Heart left ventricle (tissue), 16 donors: ENCODE results near the gene SCGB2B2. TPM values are rescaled to one million over a fixed set of nuclear protein-coding genes. Genes with fewer than 3 reads are reported as not detected.

Experiments used
- ATAC-seq, 4 donors: fragments of 200-7000 bp; cut with Tn5 transposase; one replicate each; pipeline ENCODE4 v1.9.1; 2020 to 2022; ENCODE audit warnings: moderate library complexity in 4 of 4, mild to moderate bottlenecking in 3 of 4, moderate number of reproducible peaks in 1 of 4
- DNase-seq, 5 donors: peaks; one replicate each; pipeline ENCODE4 v3.0.0-alpha.2; 2020
- H3K27ac ChIP-seq, 12 donors: fragments of 200-600 bp; sonication (generic) in 4 of 12; one replicate each; pipeline versions ENCODE4 v1.5.0 to v1.8.0; 2016 to 2022; ENCODE audit warnings: mild to moderate bottlenecking in 2 of 12
- H3K27me3 ChIP-seq, 9 donors: fragments of 200-600 bp; sonication (generic) in 2 of 9; one replicate each; pipeline versions ENCODE4 v1.5.1 to v1.8.0; 2016 to 2022; ENCODE audit warnings: mild to moderate bottlenecking in 3 of 9
- H3K36me3 ChIP-seq, 9 donors: fragments of 200-600 bp; sonication (generic) in 2 of 9; one replicate each; pipeline versions ENCODE4 v1.5.0 to v1.8.0; 2018 to 2022; ENCODE audit warnings: mild to moderate bottlenecking in 2 of 9
- H3K4me1 ChIP-seq, 12 donors: fragments of 200-600 bp; sonication (generic) in 4 of 12; one replicate each; pipeline versions ENCODE4 v1.5.0 to v1.8.0; 2016 to 2022; ENCODE audit warnings: mild to moderate bottlenecking in 3 of 12
- H3K4me3 ChIP-seq, 12 donors: fragments of 200-600 bp; sonication (generic) in 4 of 12; one replicate each; pipeline versions ENCODE4 v1.5.0 to v1.8.0; 2017 to 2022; ENCODE audit warnings: mild to moderate bottlenecking in 9 of 12, moderate library complexity in 4 of 12
- H3K9me3 ChIP-seq, 12 donors: fragments of 200-600 bp; sonication (generic) in 4 of 12; one replicate each; pipeline versions ENCODE4 v1.5.0 to v1.8.0; 2016 to 2022; ENCODE audit warnings: mild to moderate bottlenecking in 1 of 12
- POLR2A ChIP-seq, 2 donors: fragments of 450-650 bp; IDR thresholded peaks; one replicate each; pipeline ENCODE4 v1.6.1; 2017; ENCODE audit warnings: antibody characterized with exemption in 2 of 2, mild to moderate bottlenecking in 2 of 2, moderate library complexity in 2 of 2
- WGBS, 4 donors: extraction: QIAGEN DNeasy Blood & Tissue Kit in 2 of 4; methylation state at CpG; one replicate each; pipeline versions ENCODE4 v1.1.5 to v1.1.7; 2013 to 2018; 5-methylcytosine and 5-hydroxymethylcytosine counted together
- intact Hi-C, 10 donors: fragments of 100-400 bp; cut with DNase I; formaldehyde crosslinking; loops; one replicate each; pipeline versions ENCODE4 v1.11.1 to v1.14.2; 2022
- polyA plus RNA-seq, 2 donors: library from polyadenylated mRNA; stranded (reverse); fragments of 200-250 nt; gene quantifications; one replicate each; pipeline ENCODE4 v1.2.3, GENCODE V29; 2013
- total RNA-seq, 9 donors: library from RNA; depleted of rRNA in 2 of 9; stranded (reverse); fragments of >200 nt in 2 of 9; fragmentation: NEBNext Ultra II Directional in 3 of 9; extraction: Animal tissue kit (Norgen Biotek cat#: 25700) in 3 of 9; gene quantifications; one replicate each; pipeline versions ENCODE4 v1.1.0 to v1.2.4, GENCODE V29; 2016 to 2023
- TF ChIP-seq, protein P1 (sequence below), 12 donors: fragments of 200-600 bp; sonication (generic) in 4 of 12; IDR thresholded peaks; one replicate each; pipeline versions ENCODE4 v1.5.0 to v1.8.0; 2018 to 2022; ENCODE audit warnings: antibody characterized with exemption in 12 of 12, mild to moderate bottlenecking in 5 of 12
- donor health status: ischemic (EF 13 %, LVEDD 7.1; RV severe dilation, severe dysfunction).
- donor health status: healthy with polysubstance abuse.
- donor health status: DM: no; HTN: yes; CAD: no.
- donor health status: DM: no; HTN: no; CAD: no.
- donor health status: ischemic (EF 25% LVEDD 6.9; RV normal size, moderate dysfunction).
- donor health status: ischemic (EF 25% LVEDD 5.7; RV mildly dilated, moderate dysfunction).
- donor health status: healthy.
- donor health status: DM: yes; HTN: yes; CAD: no.
- donor health status: ischemic (EF 35%, LVEDD 5.7; RV mildly dilated, moderate dysfunction).
- donor health status: nonischemic (EF 11% LVEDD 7.7; RV severe dilation, severe dysfunction).
- donor health status: DM: yes; HTN: yes; CAD: no.
- donor health status: PGD.
- donor health status: ischemic (EF 29% LVEDD 5.4; RV normal size, mild dysfunction).
- donor health status: nonischemic (EF 23%, LVEDD 6.1; RV moderate dilation, normal function).

Gene SCGB2B2
- total and polyA plus RNA-seq, 11 donors: 0.11 to 1.7 (median 0.79) TPM; not detected in 1

DNA sequence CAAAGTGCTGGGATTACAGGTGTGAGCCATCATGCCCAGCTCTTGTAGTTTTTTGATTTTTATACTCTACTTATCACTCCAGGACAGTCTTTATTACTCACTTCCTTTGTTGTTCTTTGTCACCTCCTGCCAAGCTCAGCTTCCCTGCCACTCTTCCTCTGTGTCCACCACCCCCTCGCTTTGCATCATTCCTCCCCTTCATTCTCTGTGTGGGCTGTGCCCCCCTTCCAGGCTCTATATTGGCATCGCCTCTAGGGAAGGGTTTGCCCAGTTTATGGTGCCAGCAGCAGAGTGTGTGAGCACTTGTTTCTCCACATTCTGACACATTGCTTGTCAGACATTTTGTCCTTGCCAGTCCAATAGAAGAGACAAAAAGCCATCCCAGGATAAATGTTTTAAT, 15.6 kb upstream of the SCGB2B2 start:
- WGBS, 4 donors: 38 to 51% (median 46%) methylated on average over 2 of the region's 2 CpGs

GRCh38 chr19:34690372-34690771, 13.4 kb upstream of the SCGB2B2 start:
- ATAC-seq (no peak), DNase-seq (no peak)
- H3K4me1 ChIP-seq: no peaks in the 10 kb centered on the region
- TF ChIP-seq, protein P1, sequence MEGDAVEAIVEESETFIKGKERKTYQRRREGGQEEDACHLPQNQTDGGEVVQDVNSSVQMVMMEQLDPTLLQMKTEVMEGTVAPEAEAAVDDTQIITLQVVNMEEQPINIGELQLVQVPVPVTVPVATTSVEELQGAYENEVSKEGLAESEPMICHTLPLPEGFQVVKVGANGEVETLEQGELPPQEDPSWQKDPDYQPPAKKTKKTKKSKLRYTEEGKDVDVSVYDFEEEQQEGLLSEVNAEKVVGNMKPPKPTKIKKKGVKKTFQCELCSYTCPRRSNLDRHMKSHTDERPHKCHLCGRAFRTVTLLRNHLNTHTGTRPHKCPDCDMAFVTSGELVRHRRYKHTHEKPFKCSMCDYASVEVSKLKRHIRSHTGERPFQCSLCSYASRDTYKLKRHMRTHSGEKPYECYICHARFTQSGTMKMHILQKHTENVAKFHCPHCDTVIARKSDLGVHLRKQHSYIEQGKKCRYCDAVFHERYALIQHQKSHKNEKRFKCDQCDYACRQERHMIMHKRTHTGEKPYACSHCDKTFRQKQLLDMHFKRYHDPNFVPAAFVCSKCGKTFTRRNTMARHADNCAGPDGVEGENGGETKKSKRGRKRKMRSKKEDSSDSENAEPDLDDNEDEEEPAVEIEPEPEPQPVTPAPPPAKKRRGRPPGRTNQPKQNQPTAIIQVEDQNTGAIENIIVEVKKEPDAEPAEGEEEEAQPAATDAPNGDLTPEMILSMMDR (IDR thresholded peaks at IDR 0.05): no peak
- TF ChIP-seq POLR2A (IDR thresholded peaks at IDR 0.05): no peak
- H3K27me3 ChIP-seq: no peaks in the 10 kb centered on the region
- 84 to 86% (median 86%) methylated on average over 3 of the region's 3 CpGs for WGBS, 4 donors
- no peak overlapping the region for H3K4me3 ChIP-seq
- H3K27ac ChIP-seq: no peak overlapping the region
- H3K36me3 ChIP-seq: peaks cover 0 to 4% (median 0%) of the 10 kb centered on the region in 9 donors
- intact Hi-C loops: no loop called here
- H3K9me3 ChIP-seq: peaks cover 0 to 30% (median 12%) of the 10 kb centered on the region in 12 donors

More for the DNA sequence above, 15.6 kb upstream of the SCGB2B2 start:
- no peaks in the 10 kb centered on the region for H3K27me3 ChIP-seq
- peak in 1 of 4 donors; percentile 59 for ATAC-seq
- intact Hi-C loops: no loop called here
- H3K4me1 ChIP-seq: no peaks in the 10 kb centered on the region
- no peak overlapping the region for H3K27ac ChIP-seq
- no peak overlapping the region for H3K4me3 ChIP-seq
- no peaks in the 10 kb centered on the region for H3K36me3 ChIP-seq
- peaks cover 0 to 9% (median 0%) of the 10 kb centered on the region in 12 donors for H3K9me3 ChIP-seq
- TF ChIP-seq, protein P1 (IDR thresholded peaks at IDR 0.05): no peak
- no peak for TF ChIP-seq POLR2A (IDR thresholded peaks at IDR 0.05)
- DNase-seq: no peak

- Histone ChIP-seq H3K4me1 (no peaks in the 10 kb centered on the region), H3K27ac (no peak overlapping the region), H3K36me3 (peaks cover 0 to 21% (median 13%) of the 10 kb centered on the region in 9 donors), H3K27me3 (no peaks in the 10 kb centered on the region), H3K4me3 (no peak overlapping the region), H3K9me3 (peaks cover 0 to 48% (median 29%) of the 10 kb centered on the region in 12 donors)
- 64 to 88% (median 84%) methylated on average over 1 of the region's 1 CpG for WGBS, 4 donors
- TF ChIP-seq POLR2A (IDR thresholded peaks at IDR 0.05): no peak
- TF ChIP-seq, protein P1 (IDR thresholded peaks at IDR 0.05): no peak
- DNase-seq (no peak), ATAC-seq (no peak)
- intact Hi-C loops: no loop called here
Observed at GRCh38 chr19:34688592-34688991, 11.6 kb upstream of the SCGB2B2 start.

DNA sequence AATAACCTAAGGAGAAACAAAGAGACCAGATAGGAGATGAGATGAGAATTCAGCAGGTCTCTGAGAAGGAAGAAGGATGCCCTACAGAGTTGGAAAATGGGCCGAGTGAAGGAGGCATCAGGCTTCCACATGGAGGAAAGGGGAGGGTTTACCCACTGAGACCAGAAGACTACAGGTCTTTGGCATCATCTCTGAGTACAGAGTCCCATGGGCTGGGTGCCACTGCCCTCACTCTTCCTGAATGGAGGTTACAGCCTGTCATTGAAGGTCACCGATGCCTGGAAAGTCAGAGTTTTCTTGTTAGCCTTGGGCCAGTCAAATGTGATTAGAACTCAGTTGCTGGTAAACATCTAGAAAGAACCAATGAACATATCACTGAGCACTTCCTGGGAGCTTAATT, 10.4 kb upstream of the SCGB2B2 start:
- no peaks in the 10 kb centered on the region for H3K4me1 ChIP-seq
- H3K4me3 ChIP-seq: no peak overlapping the region
- DNase-seq: no peak
- ATAC-seq: peak in 3 of 4 donors; percentile 22 to 55 (median 53)
- H3K27me3 ChIP-seq: no peaks in the 10 kb centered on the region
- H3K36me3 ChIP-seq: peaks cover 0 to 34% (median 26%) of the 10 kb centered on the region in 9 donors
- H3K27ac ChIP-seq: no peak overlapping the region
- 44 to 88% (median 77%) methylated on average over 2 of the region's 2 CpGs for WGBS, 4 donors
- intact Hi-C loops: no loop called here
- H3K9me3 ChIP-seq: peaks cover 0 to 61% (median 32%) of the 10 kb centered on the region in 12 donors
- TF ChIP-seq, protein P1 (IDR thresholded peaks at IDR 0.05): no peak
- no peak for TF ChIP-seq POLR2A (IDR thresholded peaks at IDR 0.05)
